Measurements from ENCODE around the gene KRTAP4-8.
"Not testable (repeated sequence)": the region's sequence is repeated elsewhere in the genome, so short reads cannot be mapped to it uniquely, and the experiment has no call there.

KRTAP4-8 gene

GRCh38 chr17:41065829-41066624 is 31.9 kb downstream of the KRTAP4-8 start, which contains the start of gene KRTAP2-4:
KRTAP2-4 (minus strand) TSS chr17:41065879; CDS start chr17:41065845, 34 bp downstream.
- no peak within 1 kb of the TSS for H3K4me3 ChIP-seq (ENCODE audit: low read depth, low read length)
- no peak for DNase-seq (ENCODE audit: low read depth)
- no peak for TF ChIP-seq CTCF (IDR thresholded peaks at IDR 0.05; ENCODE audit: insufficient read depth, low read depth, low read length, missing control alignments)

- not testable (repeated sequence) for H3K4me3 ChIP-seq (ENCODE audit: low read depth, low read length); DNase-seq (ENCODE audit: low read depth)
These were observed 32.8 kb downstream of the KRTAP4-8 start for GRCh38 chr17:41065016-41065689.

- DNase-seq (ENCODE audit: low read depth) = no peak
- H3K4me3 ChIP-seq (ENCODE audit: low read depth, low read length) = no peak overlapping the region
- no peak for TF ChIP-seq CTCF (IDR thresholded peaks at IDR 0.05; ENCODE audit: insufficient read depth, low read depth, low read length, missing control alignments)
These were observed 33.6 kb downstream of the KRTAP4-8 start for GRCh38 chr17:41064301-41064700.

- DNase-seq (ENCODE audit: low read depth) = no peak
- no peak for TF ChIP-seq CTCF (IDR thresholded peaks at IDR 0.05; ENCODE audit: insufficient read depth, low read depth, low read length, missing control alignments)
These were observed 34.5 kb downstream of the KRTAP4-8 start for GRCh38 chr17:41063449-41063848.

GRCh38 chr17:41061964-41062363 is 36.0 kb downstream of the KRTAP4-8 start:
- DNase-seq (ENCODE audit: low read depth) = no peak
- TF ChIP-seq CTCF (IDR thresholded peaks at IDR 0.05; ENCODE audit: insufficient read depth, low read depth, low read length, missing control alignments) = no peak
- no peak overlapping the region for H3K4me3 ChIP-seq (ENCODE audit: low read depth, low read length)

More at GRCh38 chr17:41063449-41063848, 34.5 kb downstream of the KRTAP4-8 start:
- H3K4me3 ChIP-seq (ENCODE audit: low read depth, low read length) = no peak overlapping the region

- no peak for TF ChIP-seq CTCF (IDR thresholded peaks at IDR 0.05; ENCODE audit: insufficient read depth, low read depth, low read length, missing control alignments)
- no peak within 1 kb of the TSS for H3K4me3 ChIP-seq (ENCODE audit: low read depth, low read length)
- DNase-seq (ENCODE audit: low read depth) = no peak
These were observed 37.8 kb downstream of the KRTAP4-8 start, which contains the start of gene KRTAP2-3 for GRCh38 chr17:41060052-41060604. KRTAP2-3 (minus strand) TSS chr17:41060114; CDS start chr17:41060050, 64 bp downstream.

GRCh38 chr17:41059276-41060051 is 38.5 kb downstream of the KRTAP4-8 start:
- not testable (repeated sequence) for DNase-seq (ENCODE audit: low read depth); H3K4me3 ChIP-seq (ENCODE audit: low read depth, low read length)

All from GM12865 (cell line).